Stimulated activated CD8-positive, alpha-beta memory T cell treated with anti-CD3 and anti-CD28 coated beads, Interleukin-4, amount 100 ng/mL, for 24 hours (primary cell): ENCODE measurements around the gene SVOP.
A peak's percentile ranks its signal among the peaks of the same experiment; 100 is the strongest.
"Not testable (repeated sequence)": the region's sequence is repeated elsewhere in the genome, so short reads cannot be mapped to it uniquely, and the experiment has no call there.

Source experiments
- DNase-seq: peaks from one replicate; pipeline ENCODE4 v3.0.0-alpha.2; 2020; ENCODE audit warnings: low read depth

The SVOP gene

DNA sequence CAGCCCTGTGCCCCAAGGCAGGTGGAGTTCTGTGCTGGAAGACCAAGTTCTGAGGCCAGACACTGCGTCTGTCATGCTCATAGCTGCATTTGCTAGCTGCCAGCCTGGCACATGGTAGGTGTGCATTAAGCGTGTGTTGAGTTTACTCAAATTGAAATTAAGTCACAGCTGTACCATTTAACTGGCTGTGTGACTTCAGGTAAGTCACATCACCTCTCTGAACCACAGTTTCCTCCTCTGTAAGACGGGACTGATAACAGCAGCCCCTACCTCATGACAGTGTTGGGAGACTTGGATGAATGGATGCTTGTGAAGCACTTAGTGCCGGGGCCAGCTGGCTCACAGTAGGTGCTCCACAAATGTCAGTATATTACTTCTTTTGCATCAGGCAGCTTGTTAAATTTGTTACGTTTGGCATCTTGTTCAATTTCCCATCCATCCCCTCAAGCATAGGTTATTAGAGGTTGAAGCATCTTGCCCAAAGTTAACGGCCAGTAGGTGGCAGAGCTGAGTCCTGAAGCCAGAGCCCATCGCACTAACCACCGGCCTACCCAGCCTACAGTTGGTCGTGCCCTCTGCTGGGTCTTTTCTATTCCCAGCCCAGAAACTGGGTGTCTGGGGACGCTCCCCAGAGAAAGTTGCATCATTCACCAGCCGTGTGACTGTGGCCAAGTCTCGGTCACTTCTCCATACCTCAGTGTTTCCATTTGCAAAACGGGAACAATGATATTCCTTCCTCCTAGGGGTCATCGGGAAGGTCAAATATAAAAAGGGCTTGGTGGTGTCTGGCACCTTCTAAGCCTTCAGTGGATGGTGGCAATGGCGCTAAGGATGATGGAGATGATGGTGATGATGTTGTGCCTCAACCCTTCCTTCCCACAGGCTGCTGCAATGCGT, 136.5 kb downstream of the SVOP start:
- DNase-seq = peak; percentile 54

GRCh38 chr12:108881953-108882352, 138.9 kb downstream of the SVOP start:
- DNase-seq = no peak

DNA sequence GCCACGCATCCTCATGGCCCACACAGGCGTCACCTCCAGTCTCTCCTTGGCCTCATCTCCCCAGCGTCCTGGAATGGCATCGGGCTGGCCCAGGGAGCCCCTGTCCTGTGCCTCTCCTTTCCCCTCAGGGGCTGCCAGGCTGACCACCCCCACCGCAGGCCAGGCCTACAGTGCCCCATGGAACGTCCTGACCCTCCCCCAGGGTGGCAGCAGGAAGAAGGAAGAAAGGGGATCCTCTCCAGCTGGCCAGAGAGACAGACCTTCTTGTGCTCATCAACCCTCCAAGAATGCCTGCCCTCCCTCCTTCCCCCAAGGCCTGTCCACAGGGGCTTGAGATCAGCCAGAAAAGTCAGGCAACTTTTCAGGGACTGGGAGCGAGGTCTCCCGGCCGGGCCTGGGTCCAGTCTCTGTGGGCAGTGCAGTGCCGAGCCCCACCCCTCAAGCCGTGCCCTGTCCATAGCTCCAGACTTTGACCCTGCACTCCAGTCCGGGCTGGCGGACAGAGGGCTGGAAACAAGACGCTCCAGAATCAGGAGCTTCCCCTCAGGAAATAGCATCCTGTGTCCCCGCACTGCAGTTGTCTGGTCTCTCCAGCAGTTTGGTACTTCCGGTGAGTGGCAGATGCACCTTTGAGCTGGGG, 141.1 kb downstream of the SVOP start, which contains the start of gene DAO:
TSS of gene DAO (plus strand) at position 478 of the 640 bp plus-strand sequence. CDS start 4,915 bp downstream, outside the sequence.
- DNase-seq = no peak

- DNase-seq = no peak
These were observed 144.3 kb downstream of the SVOP start for GRCh38 chr12:108876550-108876949.

DNA sequence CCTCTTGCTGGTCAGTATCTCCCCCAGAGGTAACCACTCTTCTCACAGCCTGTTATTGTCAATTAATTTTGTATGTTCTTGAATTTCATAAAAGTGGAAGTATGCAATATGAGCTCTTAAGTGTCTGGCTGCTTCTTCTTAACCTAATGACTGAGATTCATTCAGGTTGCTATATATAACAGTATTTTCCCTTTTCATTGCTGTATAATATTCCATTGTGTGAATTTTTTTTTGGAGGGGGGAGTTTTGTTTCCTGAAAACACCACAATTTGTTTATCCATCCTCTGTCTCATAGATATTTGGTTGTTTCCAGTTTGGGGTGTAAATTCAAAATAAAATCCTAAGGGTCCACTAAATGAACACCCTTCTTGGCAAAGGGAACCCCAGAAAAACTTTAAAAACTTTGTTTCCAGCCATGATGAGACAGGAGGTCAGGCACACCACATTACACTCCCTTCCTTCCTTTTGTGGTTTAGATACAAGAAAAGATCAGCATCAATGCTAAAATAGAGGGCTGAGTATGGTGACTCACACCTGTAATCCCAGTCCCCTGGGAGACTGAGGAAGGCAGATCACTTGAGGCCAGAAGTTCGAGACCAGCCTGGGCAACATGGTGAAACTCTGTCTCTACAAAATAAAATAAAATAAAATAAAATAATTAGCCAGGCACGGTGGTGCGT, 145.0 kb downstream of the SVOP start:
- no peak for DNase-seq

GRCh38 chr12:108875280-108875679, 145.6 kb downstream of the SVOP start:
- DNase-seq = no peak

DNA sequence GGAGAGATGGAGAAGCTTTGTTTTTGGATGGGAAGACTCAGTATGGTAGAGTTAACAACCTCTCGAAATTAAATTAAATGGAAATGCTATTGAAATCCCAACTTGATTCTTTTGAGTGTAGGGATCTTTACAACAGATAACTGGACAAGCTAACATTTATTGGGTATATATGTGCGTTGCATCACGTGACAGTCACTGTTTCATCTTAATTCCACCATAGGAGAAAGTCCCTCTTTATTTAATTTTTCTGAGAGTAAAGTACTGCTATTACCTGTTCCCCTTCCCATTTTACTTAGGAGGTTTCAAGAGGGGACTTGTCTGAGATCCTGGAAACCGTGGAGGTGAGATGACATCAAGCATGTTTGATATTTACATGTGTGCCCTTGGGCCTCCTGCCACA, 152.1 kb downstream of the SVOP start:
- no peak for DNase-seq

DNA sequence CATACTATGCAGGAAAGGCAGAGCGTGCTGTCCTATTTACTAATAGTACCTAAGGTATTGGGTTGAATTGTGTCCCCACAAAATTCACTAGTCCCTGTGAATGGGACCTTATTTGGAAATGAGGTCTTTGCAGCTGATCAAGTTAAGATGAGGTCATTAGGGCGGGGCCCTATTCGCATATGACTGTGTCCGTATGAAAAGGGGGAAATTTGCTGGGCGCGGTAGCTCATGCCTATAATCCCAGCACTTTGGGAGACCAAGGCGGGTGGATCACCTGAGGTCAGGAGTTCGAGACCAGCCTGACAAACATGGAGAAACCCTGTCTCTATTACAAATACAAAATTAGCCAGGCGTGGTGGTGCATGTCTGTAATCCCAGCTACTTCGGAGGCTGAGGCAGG, 154.8 kb downstream of the SVOP start:
- DNase-seq = not testable (repeated sequence)

DNA sequence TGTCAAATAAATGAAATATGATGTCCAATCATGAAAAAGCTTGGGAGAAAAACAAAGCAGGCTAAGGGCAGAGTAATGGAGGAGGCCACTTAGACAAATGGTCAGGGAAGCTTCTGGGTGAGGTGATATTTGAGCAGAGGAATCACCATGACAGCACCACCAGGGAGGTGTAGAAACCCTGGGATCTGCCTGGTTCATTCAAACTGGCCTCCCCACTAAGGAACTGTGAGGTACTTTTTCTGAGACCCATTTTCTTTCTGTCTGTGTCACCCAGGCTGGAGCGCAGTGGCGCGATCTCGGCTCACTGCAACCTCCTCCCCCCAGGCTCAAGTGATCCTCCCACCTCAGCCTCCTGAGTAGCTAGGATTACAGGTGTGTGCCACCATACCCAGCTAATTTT, 155.7 kb downstream of the SVOP start:
- no peak for DNase-seq

GRCh38 chr12:108862588-108862959, 158.3 kb downstream of the SVOP start:
- no peak for DNase-seq

GRCh38 chr12:108861878-108862587, 158.8 kb downstream of the SVOP start:
- DNase-seq = no peak

DNA sequence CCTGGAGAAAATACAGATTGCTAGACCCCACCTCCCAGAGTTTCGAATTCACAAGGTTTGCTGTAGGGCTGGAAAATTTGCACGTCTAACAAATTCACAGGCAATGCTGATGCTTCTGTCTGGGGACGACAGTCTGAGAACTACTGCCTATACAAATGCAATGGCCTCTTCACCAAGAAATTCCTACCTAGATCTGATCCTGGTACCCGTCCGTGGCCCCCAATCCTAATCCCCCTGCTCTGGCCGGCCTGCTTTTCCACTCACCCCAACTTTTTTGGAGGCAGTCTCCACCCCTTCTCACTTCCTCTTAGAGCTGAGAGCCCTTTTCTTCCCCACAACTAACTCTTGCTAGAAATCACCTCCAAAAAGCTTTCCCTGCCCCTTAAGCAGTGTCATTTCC, 160.4 kb downstream of the SVOP start:
- no peak for DNase-seq

GRCh38 chr12:108859923-108860291, 161.0 kb downstream of the SVOP start:
- no peak for DNase-seq

DNA sequence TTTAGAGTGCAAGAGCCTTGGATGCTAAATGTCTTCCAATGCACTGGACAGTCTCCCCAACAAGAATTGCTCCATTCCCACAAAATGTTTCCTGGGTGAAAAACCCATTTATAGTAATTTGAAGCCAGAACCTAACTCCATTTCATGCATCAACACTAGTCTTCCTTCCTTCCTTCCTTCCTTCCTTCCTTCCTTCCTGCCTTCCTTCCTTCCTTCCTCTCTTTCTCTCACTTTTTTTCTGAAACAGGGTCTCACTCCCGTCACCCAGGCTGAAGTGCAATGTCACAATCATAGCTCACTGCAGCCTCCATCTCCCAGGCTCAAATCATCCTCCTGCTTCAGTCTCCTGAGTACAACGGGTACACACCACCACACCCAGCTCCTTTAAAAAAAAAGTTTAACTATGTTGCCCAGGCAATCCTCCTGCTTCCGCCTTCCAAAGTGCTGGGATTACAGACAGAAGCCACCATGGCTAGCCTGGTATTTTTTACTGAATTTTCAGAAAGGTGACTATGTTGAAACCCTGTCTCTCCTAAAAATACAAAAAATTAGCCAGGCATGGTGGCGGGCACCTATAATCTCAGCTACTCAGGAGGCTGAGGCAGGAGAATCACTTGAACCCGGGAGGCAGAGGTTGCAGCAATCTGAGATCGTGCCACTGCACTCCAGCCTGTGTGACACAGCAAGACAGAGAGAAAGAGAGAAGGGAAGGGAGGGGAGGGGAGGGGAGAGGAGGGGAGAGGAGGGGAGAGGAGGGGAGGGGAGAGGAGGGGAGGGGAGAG, 161.5 kb downstream of the SVOP start:
- not testable (repeated sequence) for DNase-seq

DNA sequence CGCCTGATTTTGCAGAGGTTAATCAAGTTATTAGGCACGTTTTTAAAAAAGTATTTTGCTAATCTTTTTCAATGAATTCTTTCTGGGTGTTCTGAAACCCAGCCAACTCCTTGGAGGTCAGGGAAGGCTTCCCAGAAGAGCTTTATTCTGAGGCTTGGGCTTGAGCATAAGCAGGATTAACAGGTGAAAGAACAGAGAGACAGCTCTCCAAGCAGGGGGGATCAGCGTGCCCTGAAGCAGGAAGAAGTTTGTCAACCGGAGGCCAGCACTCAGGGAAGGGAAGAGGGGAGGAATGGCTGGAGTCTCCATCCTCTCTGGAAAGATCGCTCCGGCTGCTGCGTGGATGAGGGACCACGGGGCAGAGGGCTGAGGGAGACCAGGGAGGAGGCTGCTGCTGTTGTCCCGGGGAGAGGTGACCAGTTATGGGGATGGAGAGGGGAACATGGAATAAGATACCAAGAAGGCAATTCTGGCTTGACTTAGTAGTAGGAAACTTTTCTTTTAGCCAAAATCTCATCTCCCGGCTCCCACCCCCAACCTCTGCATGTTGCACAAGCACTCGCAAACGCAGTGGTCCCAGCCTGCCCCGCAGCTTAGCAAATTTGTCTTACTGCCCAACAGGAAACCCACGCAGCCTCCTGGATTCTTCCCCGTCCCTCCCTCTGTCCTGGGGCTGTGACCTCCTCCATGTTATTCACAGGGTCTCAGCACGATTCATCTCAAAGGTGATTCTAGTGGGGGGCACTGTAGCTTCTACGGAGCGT, 162.4 kb downstream of the SVOP start:
- DNase-seq = no peak
